ENCODE data around the gene TICRR.
"Not testable (repeated sequence)": the region's sequence is repeated elsewhere in the genome, so short reads cannot be mapped to it uniquely, and the experiment has no call there.

TICRR gene

DNA sequence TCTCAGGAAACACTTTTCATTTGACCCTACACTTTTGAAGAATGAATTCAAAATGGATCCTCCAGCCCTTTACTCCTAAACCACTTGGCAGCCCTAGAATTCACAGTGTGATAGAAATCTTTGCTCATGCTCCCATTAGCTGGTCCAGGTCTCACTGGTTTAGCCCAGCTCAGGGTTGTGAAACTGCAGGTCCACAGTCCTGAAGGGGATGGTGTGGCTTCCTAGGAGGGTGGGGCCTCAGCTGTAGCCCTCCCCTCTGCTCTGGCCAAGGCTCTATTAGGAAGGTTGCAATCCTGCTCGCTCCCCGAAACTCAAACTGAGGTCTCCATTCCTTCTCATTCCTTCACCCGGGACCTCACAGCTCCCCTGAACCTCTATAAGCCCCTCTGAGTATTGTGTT lies 21.6 kb upstream of the TICRR start:
- H3K27me3 Mint-ChIP-seq (ENCODE audit: low read depth) = peaks cover 4% of the 10 kb centered on the region
- H3K27ac Mint-ChIP-seq = no peak overlapping the region
- no peak for DNase-seq (ENCODE audit: low spot score)
- H3K9me3 Mint-ChIP-seq = no peaks in the 10 kb centered on the region
- H3K4me1 Mint-ChIP-seq (ENCODE audit: low read depth) = no peaks in the 10 kb centered on the region
- H3K36me3 Mint-ChIP-seq (ENCODE audit: low read depth) = no peaks in the 10 kb centered on the region
- H3K4me3 Mint-ChIP-seq = no peak overlapping the region

DNA sequence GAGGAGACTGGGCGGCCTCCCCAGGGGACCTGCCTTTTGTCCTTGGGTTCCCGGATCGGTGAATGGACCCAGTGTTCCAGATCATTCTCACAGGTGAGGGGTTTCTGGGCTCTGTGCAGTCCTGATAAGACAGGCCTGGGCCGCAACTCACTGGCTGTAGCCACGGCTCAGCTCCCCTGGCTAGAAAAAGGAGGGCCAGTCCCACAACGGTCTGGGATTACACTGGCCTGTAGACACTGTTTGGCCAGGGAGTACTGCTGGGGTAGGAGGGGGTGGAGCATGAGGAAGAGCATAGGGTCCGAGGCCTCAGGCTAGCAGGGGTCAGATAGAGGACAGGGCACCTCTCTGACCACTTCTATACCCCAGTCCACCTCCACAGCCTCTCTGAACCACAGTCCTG lies 21.0 kb upstream of the TICRR start:
- H3K36me3 Mint-ChIP-seq (ENCODE audit: low read depth) = no peaks in the 10 kb centered on the region
- peaks cover 5% of the 10 kb centered on the region for H3K27me3 Mint-ChIP-seq (ENCODE audit: low read depth)
- no peak overlapping the region for H3K27ac Mint-ChIP-seq
- no peak for DNase-seq (ENCODE audit: low spot score)
- no peaks in the 10 kb centered on the region for H3K9me3 Mint-ChIP-seq
- no peaks in the 10 kb centered on the region for H3K4me1 Mint-ChIP-seq (ENCODE audit: low read depth)
- no peak overlapping the region for H3K4me3 Mint-ChIP-seq

DNA sequence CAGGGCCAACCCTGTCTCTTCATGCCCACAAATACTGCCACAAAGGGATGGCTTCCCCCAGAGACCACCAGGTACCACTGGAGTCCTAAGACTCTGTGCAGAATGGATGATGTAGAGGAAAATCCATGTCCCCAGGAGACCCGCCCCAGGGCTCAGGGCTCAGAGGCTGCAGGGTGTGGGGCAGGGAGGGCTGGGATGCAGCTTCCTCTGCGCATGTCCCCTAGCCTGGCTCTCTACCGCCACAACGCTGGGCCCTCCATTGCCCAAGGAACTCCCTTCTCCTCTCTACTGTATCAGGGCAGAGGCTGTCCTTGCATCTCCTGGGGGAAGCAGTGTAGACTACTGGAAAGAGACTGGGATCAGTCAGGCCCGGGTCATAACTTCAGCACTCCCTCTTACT lies 19.5 kb upstream of the TICRR start:
- Mint-ChIP-seq H3K36me3 (ENCODE audit: low read depth) (no peaks in the 10 kb centered on the region), H3K4me3 (no peak overlapping the region), H3K27me3 (ENCODE audit: low read depth) (peaks cover 8% of the 10 kb centered on the region), H3K27ac (no peak overlapping the region), H3K4me1 (ENCODE audit: low read depth) (no peaks in the 10 kb centered on the region), H3K9me3 (no peaks in the 10 kb centered on the region)
- no peak for DNase-seq (ENCODE audit: low spot score)

DNA sequence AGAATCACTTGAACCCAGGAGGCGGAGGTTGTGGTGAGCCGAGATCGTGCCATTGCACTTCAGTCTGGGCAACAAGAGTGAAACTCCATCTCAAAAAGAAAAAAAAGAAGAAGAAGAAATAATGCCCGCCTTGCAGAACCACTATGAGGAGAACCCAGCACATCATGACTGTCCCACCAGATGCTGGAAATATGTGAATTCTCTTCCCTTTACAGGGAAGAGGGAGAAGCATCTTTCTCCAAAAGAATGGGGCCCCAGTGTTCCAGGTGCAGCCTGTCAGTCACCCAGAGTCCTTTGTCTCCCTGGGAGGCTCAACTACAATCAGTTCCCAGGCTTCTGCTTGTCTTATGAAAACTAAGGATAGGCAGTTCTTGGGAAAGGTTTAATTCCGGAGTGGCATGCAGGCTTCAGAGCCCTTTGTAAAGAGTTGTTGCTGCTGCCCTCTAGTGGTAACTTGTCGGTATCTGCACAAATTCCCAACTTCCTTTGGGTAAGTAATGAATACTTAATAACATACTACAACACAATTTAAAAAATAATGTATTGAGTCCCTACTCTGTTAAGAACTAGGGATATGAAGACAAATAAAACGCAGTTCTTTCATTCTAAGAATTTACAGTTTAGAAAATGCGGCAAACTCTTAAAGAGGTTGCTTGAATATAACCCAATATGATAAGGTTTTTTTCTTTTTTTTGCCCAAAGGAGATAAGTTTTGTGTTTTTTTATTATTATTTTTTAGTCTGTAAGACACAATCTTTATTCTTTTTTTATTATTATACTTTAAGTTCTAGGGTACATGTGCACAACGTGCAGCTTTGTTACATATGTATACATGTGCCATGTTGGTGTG lies 18.6 kb upstream of the TICRR start:
- Mint-ChIP-seq H3K4me3 (no peak overlapping the region), H3K27me3 (ENCODE audit: low read depth) (peaks cover 8% of the 10 kb centered on the region), H3K27ac (no peak overlapping the region), H3K4me1 (ENCODE audit: low read depth) (no peaks in the 10 kb centered on the region), H3K36me3 (ENCODE audit: low read depth) (no peaks in the 10 kb centered on the region), H3K9me3 (no peaks in the 10 kb centered on the region)
- peak; percentile 16 for DNase-seq (ENCODE audit: low spot score)

DNA sequence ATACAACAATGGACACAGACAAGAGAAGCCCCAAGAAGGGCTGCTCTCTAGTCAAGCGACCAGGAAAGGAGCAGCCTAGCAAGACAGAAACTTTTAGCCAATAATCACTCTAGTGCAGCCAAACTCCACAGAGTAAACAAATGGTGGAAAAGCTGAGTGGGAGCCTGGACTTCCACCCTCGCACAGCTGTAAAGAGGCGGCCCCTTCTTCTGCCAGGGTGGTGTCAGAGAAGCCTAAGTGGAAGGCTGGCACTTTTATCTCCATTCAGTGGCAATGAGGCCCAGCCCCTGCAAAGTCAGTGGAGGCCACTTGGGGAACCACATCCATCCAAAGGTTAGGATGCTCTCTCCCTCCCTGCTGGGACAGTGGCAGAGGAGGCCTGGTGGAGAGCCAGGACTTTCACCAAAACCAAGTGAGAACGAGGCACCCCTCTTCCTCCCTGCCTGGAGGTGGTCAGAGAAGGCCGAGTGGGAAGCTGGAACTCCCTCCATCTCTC lies 15.5 kb upstream of the TICRR start:
- H3K27me3 Mint-ChIP-seq (ENCODE audit: low read depth) = peaks cover 17% of the 10 kb centered on the region
- DNase-seq (ENCODE audit: low spot score) = no peak
- H3K4me3 Mint-ChIP-seq = no peak overlapping the region
- H3K4me1 Mint-ChIP-seq (ENCODE audit: low read depth) = no peaks in the 10 kb centered on the region
- no peaks in the 10 kb centered on the region for H3K9me3 Mint-ChIP-seq
- no peaks in the 10 kb centered on the region for H3K36me3 Mint-ChIP-seq (ENCODE audit: low read depth)
- H3K27ac Mint-ChIP-seq = no peak overlapping the region

DNA sequence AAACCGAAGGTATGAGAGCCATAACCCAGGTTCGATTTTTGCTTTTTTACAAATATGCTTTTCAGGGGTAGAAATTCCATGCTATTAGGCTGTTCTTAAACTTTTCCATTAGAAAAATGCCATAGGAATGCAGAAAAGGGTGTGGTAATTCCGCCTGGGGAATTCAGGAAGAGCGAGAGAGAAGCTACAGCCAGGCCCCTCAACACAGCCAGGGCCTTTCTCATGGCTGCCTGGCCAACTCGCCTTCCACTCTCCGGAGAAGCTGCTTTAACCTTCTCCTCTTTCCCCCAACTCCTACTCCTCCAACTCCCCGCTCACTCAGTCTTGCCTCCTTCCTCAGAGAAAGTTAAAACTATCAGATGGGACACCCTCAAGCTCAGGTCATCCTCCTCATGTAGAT lies 9.1 kb upstream of the TICRR start:
- DNase-seq (ENCODE audit: low spot score) = no peak
- no peak overlapping the region for H3K4me3 Mint-ChIP-seq
- H3K9me3 Mint-ChIP-seq = no peaks in the 10 kb centered on the region
- peaks cover 39% of the 10 kb centered on the region for H3K27me3 Mint-ChIP-seq (ENCODE audit: low read depth)
- H3K4me1 Mint-ChIP-seq (ENCODE audit: low read depth) = no peaks in the 10 kb centered on the region
- H3K36me3 Mint-ChIP-seq (ENCODE audit: low read depth) = no peaks in the 10 kb centered on the region
- no peak overlapping the region for H3K27ac Mint-ChIP-seq

DNA sequence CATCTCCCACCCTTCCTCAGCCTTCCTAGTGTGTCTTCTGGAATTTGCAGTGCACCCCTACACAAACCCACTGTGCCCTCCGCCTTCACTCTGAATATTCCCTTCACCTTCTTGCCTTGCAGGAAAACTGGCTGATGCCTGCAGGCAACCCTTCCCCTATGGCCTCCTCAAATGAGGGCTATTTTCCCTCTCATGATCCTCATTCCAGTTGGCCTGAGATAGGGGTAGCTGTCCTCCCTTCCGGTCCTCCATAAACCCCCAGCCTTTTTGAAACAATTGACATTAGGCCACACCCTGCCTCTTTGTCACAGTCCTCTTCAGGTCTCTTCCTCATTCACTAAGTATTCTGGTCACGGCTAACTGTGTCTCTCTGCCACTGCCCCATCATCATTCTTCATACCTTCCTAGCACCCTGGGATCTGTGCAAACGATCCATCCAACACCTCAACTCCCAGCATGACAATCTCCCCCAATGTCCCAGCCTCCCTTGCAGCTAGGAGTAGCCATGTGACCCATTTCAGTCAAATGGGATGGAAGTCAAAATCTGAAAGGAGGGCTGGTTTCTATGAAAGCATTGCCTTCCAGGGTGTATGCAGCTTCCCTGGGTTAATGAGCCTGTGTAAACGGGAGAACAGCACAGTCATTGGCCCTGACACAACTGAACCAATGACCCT lies 8.5 kb upstream of the TICRR start:
- DNase-seq (ENCODE audit: low spot score) = no peak
- Mint-ChIP-seq H3K9me3 (no peaks in the 10 kb centered on the region), H3K27me3 (ENCODE audit: low read depth) (peaks cover 44% of the 10 kb centered on the region), H3K4me1 (ENCODE audit: low read depth) (no peaks in the 10 kb centered on the region), H3K36me3 (ENCODE audit: low read depth) (no peaks in the 10 kb centered on the region), H3K4me3 (no peak overlapping the region), H3K27ac (no peak overlapping the region)

DNA sequence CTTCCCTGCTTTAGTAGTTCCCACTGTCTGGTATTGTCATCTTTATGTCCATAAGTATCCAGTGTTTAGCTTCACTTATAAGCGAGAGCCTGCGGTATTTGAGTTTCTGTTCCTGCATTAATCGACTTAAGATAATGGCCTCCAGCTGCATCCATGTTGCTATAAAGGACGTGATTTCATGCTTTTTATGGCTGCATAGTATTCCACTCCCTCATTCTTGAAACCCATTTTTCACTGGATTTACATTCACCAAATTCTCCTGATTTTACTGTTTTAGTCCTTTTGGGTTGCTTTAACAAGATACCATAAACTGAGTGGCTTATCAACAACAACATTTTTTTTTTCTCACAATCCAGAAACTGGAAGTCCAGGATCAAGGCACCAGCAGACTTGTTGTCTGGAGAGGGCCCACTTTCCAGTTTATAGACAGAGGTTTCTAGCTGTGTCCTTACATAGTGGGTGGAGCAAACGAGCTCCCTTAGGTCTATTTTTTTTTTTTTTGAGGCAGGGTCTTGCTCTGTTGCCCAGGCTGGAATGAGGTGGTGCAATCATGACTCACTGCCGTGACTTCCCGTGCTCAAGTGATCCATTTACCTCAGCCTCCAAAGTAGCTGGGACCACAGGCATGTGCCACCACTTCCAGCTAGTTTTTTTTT lies 6.1 kb upstream of the TICRR start:
- Mint-ChIP-seq H3K4me1 (ENCODE audit: low read depth) (no peaks in the 10 kb centered on the region), H3K4me3 (no peak overlapping the region), H3K27me3 (ENCODE audit: low read depth) (peaks cover 45% of the 10 kb centered on the region), H3K9me3 (no peaks in the 10 kb centered on the region), H3K27ac (no peak overlapping the region), H3K36me3 (ENCODE audit: low read depth) (no peaks in the 10 kb centered on the region)
- DNase-seq (ENCODE audit: low spot score) = no peak

DNA sequence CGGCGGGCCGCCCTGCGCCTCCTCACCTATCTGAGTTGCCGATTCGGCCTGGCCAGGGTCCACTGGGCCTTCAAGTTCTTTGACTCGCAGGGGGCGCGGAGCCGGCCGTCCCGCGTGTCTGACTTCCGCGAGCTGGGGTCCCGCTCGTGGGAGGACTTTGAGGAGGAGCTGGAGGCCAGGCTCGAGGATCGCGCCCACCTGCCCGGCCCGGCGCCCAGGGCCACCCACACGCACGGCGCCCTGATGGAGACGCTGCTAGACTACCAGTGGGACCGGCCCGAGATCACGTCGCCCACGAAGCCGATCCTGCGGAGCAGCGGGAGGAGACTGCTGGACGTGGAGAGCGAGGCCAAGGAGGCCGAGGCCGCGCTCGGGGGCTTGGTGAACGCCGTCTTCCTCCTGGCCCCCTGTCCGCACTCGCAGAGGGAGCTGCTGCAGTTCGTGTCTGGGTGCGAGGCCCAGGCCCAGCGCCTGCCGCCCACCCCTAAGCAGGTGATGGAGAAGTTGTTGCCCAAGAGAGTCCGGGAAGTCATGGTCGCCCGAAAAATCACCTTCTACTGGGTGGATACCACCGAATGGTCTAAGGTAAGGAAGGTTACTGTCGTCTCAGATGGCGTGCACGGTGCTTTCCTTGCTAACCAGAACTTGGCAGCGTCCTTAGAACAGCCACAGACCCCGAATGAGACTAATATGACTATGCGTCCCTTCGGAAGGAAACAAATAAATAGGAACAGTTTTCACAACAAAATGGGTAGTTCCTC lies 567 bp downstream of the TICRR start:
- Mint-ChIP-seq H3K36me3 (ENCODE audit: low read depth) (peaks cover 30% of the 10 kb centered on the region), H3K27ac (peak overlapping the region; percentile 80), H3K4me3 (peak overlapping the region; percentile 91), H3K9me3 (no peaks in the 10 kb centered on the region), H3K27me3 (ENCODE audit: low read depth) (peaks cover 16% of the 10 kb centered on the region), H3K4me1 (ENCODE audit: low read depth) (peaks cover 24% of the 10 kb centered on the region)
- peak; percentile 21 for DNase-seq (ENCODE audit: low spot score)

DNA sequence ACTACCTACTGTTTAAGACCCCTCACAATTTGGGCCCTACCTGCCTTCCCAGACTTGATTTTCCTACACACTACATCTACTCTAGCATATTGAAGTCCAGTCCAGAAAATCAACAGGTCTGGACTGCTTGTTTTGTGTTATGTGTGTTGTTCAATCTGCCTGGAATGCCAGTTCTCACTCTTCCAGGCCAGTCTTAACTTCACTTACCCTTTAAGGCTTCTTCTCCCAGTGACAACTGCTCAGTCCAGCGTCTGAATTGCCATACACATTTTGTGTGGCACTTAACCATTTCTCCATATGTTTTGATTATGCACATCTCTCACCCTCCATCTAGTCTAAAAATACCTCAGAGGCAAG lies 1.1 kb downstream of the TICRR start:
- no peak for DNase-seq (ENCODE audit: low spot score)
- H3K4me3 Mint-ChIP-seq = peak overlapping the region; percentile 91
- H3K4me1 Mint-ChIP-seq (ENCODE audit: low read depth) = peaks cover 27% of the 10 kb centered on the region
- H3K9me3 Mint-ChIP-seq = no peaks in the 10 kb centered on the region
- peaks cover 13% of the 10 kb centered on the region for H3K27me3 Mint-ChIP-seq (ENCODE audit: low read depth)
- peaks cover 35% of the 10 kb centered on the region for H3K36me3 Mint-ChIP-seq (ENCODE audit: low read depth)
- H3K27ac Mint-ChIP-seq = peak overlapping the region; percentile 80

DNA sequence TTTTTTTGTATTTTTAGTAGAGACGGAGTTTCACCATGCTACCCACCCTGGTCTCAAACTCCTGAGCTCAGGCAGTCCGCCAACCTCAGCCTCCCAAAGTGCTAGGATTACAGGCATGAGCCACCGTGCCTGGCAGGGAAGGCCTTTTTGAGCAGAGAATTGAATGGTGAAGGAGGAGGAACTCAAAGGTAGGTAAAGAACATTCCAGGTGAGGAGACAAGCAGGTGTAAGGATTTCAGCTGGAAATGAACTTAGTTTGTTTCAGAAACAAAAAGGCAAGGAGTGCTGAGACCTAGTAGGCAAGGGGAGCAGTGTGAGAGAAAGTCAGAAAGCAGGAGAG lies 2.5 kb downstream of the TICRR start:
- Mint-ChIP-seq H3K27ac (peak overlapping the region; percentile 37), H3K9me3 (no peaks in the 10 kb centered on the region), H3K27me3 (ENCODE audit: low read depth) (peaks cover 1% of the 10 kb centered on the region), H3K36me3 (ENCODE audit: low read depth) (peaks cover 42% of the 10 kb centered on the region), H3K4me3 (peak overlapping the region; percentile 83), H3K4me1 (ENCODE audit: low read depth) (peaks cover 30% of the 10 kb centered on the region)
- no peak for DNase-seq (ENCODE audit: low spot score)

DNA sequence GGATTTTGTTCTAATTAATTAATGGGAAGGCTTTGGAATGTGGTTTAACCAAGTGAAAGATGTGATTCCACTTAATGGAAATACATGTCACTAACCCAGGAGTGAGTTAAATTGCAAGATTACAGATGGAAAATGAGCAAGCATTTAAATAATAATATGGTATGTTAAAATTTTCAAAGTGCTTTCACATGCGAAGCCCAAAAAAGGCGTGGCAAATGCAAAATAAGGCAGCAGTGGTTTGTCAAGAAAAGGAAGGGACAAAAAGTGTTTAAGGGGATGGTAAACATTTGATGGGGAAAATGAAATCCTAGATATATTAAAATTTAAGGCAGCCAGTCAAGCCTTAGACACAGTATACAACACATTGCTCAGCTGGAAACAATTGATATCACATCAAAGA lies 2.9 kb downstream of the TICRR start:
- Mint-ChIP-seq H3K27ac (peak overlapping the region; percentile 37), H3K27me3 (ENCODE audit: low read depth) (no peaks in the 10 kb centered on the region), H3K4me3 (peak overlapping the region; percentile 83), H3K4me1 (ENCODE audit: low read depth) (peaks cover 30% of the 10 kb centered on the region), H3K36me3 (ENCODE audit: low read depth) (peaks cover 43% of the 10 kb centered on the region), H3K9me3 (no peaks in the 10 kb centered on the region)
- no peak for DNase-seq (ENCODE audit: low spot score)

DNA sequence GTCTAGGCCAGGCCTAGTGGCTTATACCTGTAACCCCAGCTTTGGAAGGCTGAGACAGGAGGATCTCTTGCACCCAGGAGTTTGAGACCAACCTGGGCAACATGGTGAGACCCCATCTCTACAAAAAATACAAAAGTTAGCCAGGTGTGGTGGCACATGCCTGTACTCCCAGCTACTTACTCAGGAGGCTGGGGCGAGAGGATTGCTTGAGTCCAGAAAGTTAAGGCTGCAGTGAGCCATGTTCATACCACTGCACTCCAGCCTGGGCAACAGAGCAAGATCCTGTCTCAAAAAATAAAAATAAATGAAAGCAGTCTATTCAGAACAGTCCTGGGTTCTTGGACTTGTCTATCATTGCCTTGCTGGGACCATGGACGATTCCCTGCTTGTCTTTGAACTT lies 5.5 kb downstream of the TICRR start:
- DNase-seq (ENCODE audit: low spot score); H3K27me3 Mint-ChIP-seq (ENCODE audit: low read depth); H3K27ac Mint-ChIP-seq; H3K4me3 Mint-ChIP-seq; H3K9me3 Mint-ChIP-seq: not testable (repeated sequence)
- Mint-ChIP-seq H3K4me1 (ENCODE audit: low read depth) (peaks cover 30% of the 10 kb centered on the region), H3K36me3 (ENCODE audit: low read depth) (peaks cover 46% of the 10 kb centered on the region)

DNA sequence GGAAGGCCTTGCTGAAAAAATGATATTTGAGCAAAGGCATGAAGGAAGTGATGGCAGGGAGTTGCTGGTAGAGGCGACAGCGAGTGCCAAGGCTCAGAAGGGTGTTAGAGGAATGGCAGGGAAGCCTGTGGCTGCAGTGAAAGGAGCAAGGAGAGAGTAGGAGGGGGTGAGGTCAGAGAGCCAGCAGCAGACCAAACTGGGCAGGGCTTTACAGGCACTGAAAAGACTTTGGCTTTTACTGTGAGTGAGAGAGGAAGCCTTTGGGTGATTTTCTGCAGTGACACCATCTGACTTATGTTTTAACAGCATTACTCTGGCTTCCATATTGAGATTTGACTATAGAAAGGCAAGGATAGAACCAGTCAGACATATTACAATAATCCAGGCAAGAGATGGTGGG lies 11.4 kb downstream of the TICRR start:
- Mint-ChIP-seq H3K27me3 (ENCODE audit: low read depth) (no peaks in the 10 kb centered on the region), H3K4me1 (ENCODE audit: low read depth) (peaks cover under 1% of the 10 kb centered on the region), H3K36me3 (ENCODE audit: low read depth) (peaks cover 19% of the 10 kb centered on the region)

More for the DNA sequence above, 11.4 kb downstream of the TICRR start:
- Mint-ChIP-seq H3K27ac (no peak overlapping the region), H3K4me3 (no peak overlapping the region), H3K9me3 (no peaks in the 10 kb centered on the region)
- no peak for DNase-seq (ENCODE audit: low spot score)

Measured in T-helper 2 cell treated with Interferon-gamma antibody and Interleukin-4, amounts not matched to agents 5 μg/mL and 100 μg/mL, for 36 hours (primary cell).